Measurements from ENCODE around the gene DNAH14. TPM values are rescaled to one million over a fixed set of nuclear protein-coding genes. Genes with fewer than 3 reads are reported as not detected.

DNAH14 gene
- total and polyA plus RNA-seq, 2 of the 4 experiments (the other 2 are of a cell fraction) = 2.7 to 3.6 TPM

GRCh38 chr1:225431081-225431863 is 501.8 kb downstream of the DNAH14 start:
- H4K20me1 ChIP-seq (ENCODE audit: insufficient read depth, low read length) = peaks cover 11% of the 10 kb centered on the region; the same call in 1 of the 2 replicates
- no peak overlapping the region for H2BK20ac ChIP-seq (ENCODE audit: low read depth, low read length)
- H2BK15ac ChIP-seq (ENCODE audit: low read depth, low read length) = no peak overlapping the region
- ChIA-PET POLR2A (ENCODE audit: unreplicated experiment) (no interaction called here), CTCF (no interaction called here)
- dilution Hi-C loops (cut with HindIII; ENCODE audit: low sequenced_read_pairs, unreplicated experiment) (no loop called here), in situ Hi-C loops (cut with MboI; ENCODE audit: low sequenced_read_pairs) (no loop called here), intact Hi-C loops (cut with micrococcal nuclease) (no loop called here)
- H3K56ac ChIP-seq (ENCODE audit: extremely low read depth, insufficient read depth, low read length) = no peak overlapping the region
- no peak overlapping the region for H2BK5ac ChIP-seq (ENCODE audit: low read depth, low read length, poor library complexity, severe bottlenecking)
- 85% methylated on average over 6 of the region's 36 CpGs; no CpG with 5 or more reads in 1 of the 2 experiments for WGBS, 2 experiments (ENCODE audit: extremely low coverage in 2 of 2, insufficient read length in 1 of 2)
- no peak overlapping the region for H4K91ac ChIP-seq (ENCODE audit: insufficient read depth, low read depth, low read length)
- H3K4me3 ChIP-seq (ENCODE audit: insufficient read depth, low read depth, low read length) = no peak overlapping the region
- DNase-seq (no peak), ATAC-seq (ENCODE audit: low read depth) (no peak)
- no TSS peak for BruUV-seq (replicated peaks)
- H3K4ac ChIP-seq (ENCODE audit: low read depth, low read length) = no peak overlapping the region
- H3K14ac ChIP-seq (replicated peaks; ENCODE audit: low read depth, low read length) = no peak overlapping the region
- no peaks in the 10 kb centered on the region for H3K9me1 ChIP-seq (ENCODE audit: insufficient read depth, low read length)
- no peak overlapping the region for H2AFZ ChIP-seq (replicated peaks; ENCODE audit: low read length, poor library complexity)
- H3K4me2 ChIP-seq (ENCODE audit: low read depth, low read length) = no peak overlapping the region
- H4K5ac ChIP-seq (ENCODE audit: low read depth, low read length) = no peak overlapping the region
- H2AK9ac ChIP-seq (replicated peaks; ENCODE audit: low read depth, low read length, poor library complexity) = no peak overlapping the region
- no peak overlapping the region for H4K8ac ChIP-seq (ENCODE audit: low read depth in 2 of 2, low read length in 2 of 2)
- no peak overlapping the region for H3K18ac ChIP-seq (ENCODE audit: low read depth, low read length)
- no peaks in the 10 kb centered on the region for H3K9me3 ChIP-seq (ENCODE audit: control insufficient read depth, insufficient read depth, low read length)
- no peak overlapping the region for H2BK120ac ChIP-seq (ENCODE audit: low read depth, low read length)
- no peak overlapping the region for H3K9ac ChIP-seq (ENCODE audit: low read depth, low read length)
- no peak overlapping the region for H3K27ac ChIP-seq (ENCODE audit: insufficient read depth, low read length)
- H3K36me3 ChIP-seq (ENCODE audit: control insufficient read depth, insufficient read depth, low read length) = no peaks in the 10 kb centered on the region
- no peak overlapping the region for H3K23ac ChIP-seq (ENCODE audit: low read depth, low read length)
- no peak overlapping the region for H2AK5ac ChIP-seq (ENCODE audit: low read depth, low read length)
- H3K27me3 ChIP-seq (ENCODE audit: control insufficient read depth, insufficient read depth, low read length) = peaks cover 1% of the 10 kb centered on the region; the same call in 1 of the 2 replicates
- H3K79me1 ChIP-seq (ENCODE audit: low read depth in 1 of 2, low read length in 2 of 2) = peaks cover 3 to 11% of the 10 kb centered on the region in 2 experiments; a peak in 3 of 4 replicates
- H3K4me1 ChIP-seq (ENCODE audit: control insufficient read depth, insufficient read depth, low read length) = no peaks in the 10 kb centered on the region
- TF ChIP-seq POLR2A (IDR thresholded peaks at IDR 0.05; ENCODE audit: low read depth, low read length) = no peak
- no peak for TF ChIP-seq RAD21 (IDR thresholded peaks at IDR 0.05; ENCODE audit: low read length)
- TF ChIP-seq CHD1 (IDR thresholded peaks at IDR 0.05; ENCODE audit: low read depth, low read length) = no peak
- TF ChIP-seq RFX5 (IDR thresholded peaks at IDR 0.05; ENCODE audit: low read depth, low read length) = no peak
- TF ChIP-seq CTCF (conservative IDR thresholded peaks at IDR 0.05; ENCODE audit: low read depth, low read length) = no peak
- no peak for TF ChIP-seq RCOR1 (IDR thresholded peaks at IDR 0.05; ENCODE audit: insufficient replicate concordance, low read length)
- no peak for TF ChIP-seq CEBPB (IDR thresholded peaks at IDR 0.05; ENCODE audit: low read depth, low read length)
- no peak for TF ChIP-seq FOS (IDR thresholded peaks at IDR 0.05; ENCODE audit: low read depth, low read length)
- no peak for TF ChIP-seq NFE2L2 (IDR thresholded peaks at IDR 0.05; ENCODE audit: low read depth, low read length)
- TF ChIP-seq BHLHE40 (IDR thresholded peaks at IDR 0.05; ENCODE audit: low read depth, low read length) = no peak
- no peak for TF ChIP-seq ELK1 (IDR thresholded peaks at IDR 0.05; ENCODE audit: borderline replicate concordance, low read depth, low read length)
- no peak for TF ChIP-seq USF2 (IDR thresholded peaks at IDR 0.05; ENCODE audit: low read depth, low read length)
- TF ChIP-seq MAFK (IDR thresholded peaks at IDR 0.05; ENCODE audit: low read depth, low read length) = no peak
- TF ChIP-seq MAZ (IDR thresholded peaks at IDR 0.05; ENCODE audit: borderline replicate concordance, low read depth, low read length) = no peak
- TF ChIP-seq MXI1 (IDR thresholded peaks at IDR 0.05; ENCODE audit: borderline replicate concordance, low read depth, low read length) = no peak

Measured in IMR-90 (cell line).